Gastrocnemius medialis (tissue), 4 donors: ENCODE data around the gene UNC80. TPM values are rescaled to one million over a fixed set of nuclear protein-coding genes. Genes with fewer than 3 reads are reported as not detected.

Experiments
- ATAC-seq, 2 donors: fragments of 150-250 bp; one replicate each; pipeline ENCODE4 v1.9.1; 2016
- DNase-seq, 2 donors: peaks; one replicate each; pipeline ENCODE4 v3.0.0-alpha.2; 2019
- H3K27ac ChIP-seq, 4 donors: fragments of 200-600 bp; sonication (generic); 1 replicate in 1 of 4; 2 replicates in 3 of 4; pipeline ENCODE4 v1.5.1; 2016 to 2018; ENCODE audit warnings: mild to moderate bottlenecking in 2 of 4, moderate library complexity in 1 of 4
- H3K27me3 ChIP-seq, 3 donors: fragments of 200-600 bp; sonication (generic) in 2 of 3; 1 replicate in 1 of 3; 2 replicates in 2 of 3; pipeline versions ENCODE4 v1.5.1 to v1.6.0; 2016 to 2019; ENCODE audit warnings: mild to moderate bottlenecking in 1 of 3, moderate library complexity in 1 of 3
- H3K36me3 ChIP-seq, 2 donors: fragments of 200-600 bp; sonication (generic) in 1 of 2; one replicate each; pipeline ENCODE4 v1.5.1; 2017 to 2018
- H3K4me1 ChIP-seq, 2 donors: fragments of 200-600 bp; sonication (generic) in 1 of 2; one replicate each; pipeline ENCODE4 v1.5.1; 2016 to 2017; ENCODE audit warnings: mild to moderate bottlenecking in 2 of 2
- H3K4me3 ChIP-seq, 4 donors: fragments of 200-600 bp; sonication (generic) in 3 of 4; 1 replicate in 1 of 4; 2 replicates in 3 of 4; pipeline ENCODE4 v1.5.1; 2016 to 2019; ENCODE audit warnings: mild to moderate bottlenecking in 2 of 4
- H3K9me3 ChIP-seq, 3 donors: fragments of 200-600 bp; sonication (generic) in 2 of 3; 1 replicate in 1 of 3; 2 replicates in 2 of 3; pipeline ENCODE4 v1.5.1; 2016 to 2019
- CTCF ChIP-seq, 5 experiments: fragments of 450-650 bp in 3 of 5; fragments of 200-600 bp in 2 of 5; sonication (generic) in 2 of 5; IDR thresholded peaks in 4 of 5; conservative IDR thresholded peaks in 1 of 5; 1 replicate in 4 of 5; 2 replicates in 1 of 5; pipeline ENCODE4 v1.5.1; 2016 to 2019; ENCODE audit warnings: antibody characterized with exemption in 5 of 5, mild to moderate bottlenecking in 3 of 5, moderate library complexity in 3 of 5
- POLR2A ChIP-seq, 2 donors: fragments of 450-650 bp; IDR thresholded peaks; one replicate each; pipeline ENCODE4 v1.6.1; 2017; ENCODE audit warnings: antibody characterized with exemption in 2 of 2, mild to moderate bottlenecking in 2 of 2, moderate library complexity in 2 of 2
- in situ Hi-C, 4 donors: fragments of 200-750 bp; cut with MboI; loops; one replicate each; pipeline versions ENCODE4 v1.15.0 to v1.8.0; 2017; ENCODE audit warnings: low sequenced_read_pairs in 4 of 4
- intact Hi-C: fragments of 100-400 bp; cut with DNase I; formaldehyde crosslinking; loops from one replicate; pipeline ENCODE4 v1.15.1; 2023; ENCODE audit warnings: low total_unique reads
- total RNA-seq, 4 donors: library from RNA; depleted of rRNA; stranded (reverse); fragments of >200 nt; gene quantifications; one replicate each; pipeline versions ENCODE4 v1.1.0 to v1.2.3, GENCODE V29; 2016

Gene UNC80
- total RNA-seq, 4 donors from 2014 or later, result not detected

GRCh38 chr2:209988010-209988409 is 216.4 kb downstream of the UNC80 start:
- in situ Hi-C loops (loop anchor here in 1 of 4 donors (25.0 kb wide), 1 partner anchor 424 kb away; no protein-coding TSS in a partner anchor), intact Hi-C loops (no loop called here)
- no peak for DNase-seq
- TF ChIP-seq CTCF (IDR thresholded peaks at IDR 0.05 in 4 of 5, conservative IDR thresholded peaks at IDR 0.05 in 1 of 5), result no peak
- no peak for TF ChIP-seq POLR2A (IDR thresholded peaks at IDR 0.05)
- Histone ChIP-seq H3K9me3 (no peaks in the 10 kb centered on the region), H3K36me3 (no peaks in the 10 kb centered on the region), H3K4me1 (no peaks in the 10 kb centered on the region), H3K27me3 (no peaks in the 10 kb centered on the region), H3K4me3 (no peak overlapping the region), H3K27ac (no peak overlapping the region)
- ATAC-seq, result no peak

- intact Hi-C loops, result no loop called here
- no peak for DNase-seq
- in situ Hi-C loops, result loop anchor here in 1 of 4 donors (25.0 kb wide), 1 partner anchor 421 kb away; no protein-coding TSS in a partner anchor
- Histone ChIP-seq H3K9me3 (no peaks in the 10 kb centered on the region), H3K4me3 (no peak overlapping the region), H3K27me3 (no peaks in the 10 kb centered on the region), H3K4me1 (no peaks in the 10 kb centered on the region), H3K27ac (no peak overlapping the region), H3K36me3 (no peaks in the 10 kb centered on the region)
- no peak for ATAC-seq
- TF ChIP-seq POLR2A (IDR thresholded peaks at IDR 0.05), result no peak
- no peak for TF ChIP-seq CTCF (IDR thresholded peaks at IDR 0.05 in 4 of 5, conservative IDR thresholded peaks at IDR 0.05 in 1 of 5)
Observed at GRCh38 chr2:209990838-209991237, 219.2 kb downstream of the UNC80 start.

GRCh38 chr2:209993968-209994367 is 222.3 kb downstream of the UNC80 start:
- no peaks in the 10 kb centered on the region for H3K9me3 ChIP-seq
- no peak overlapping the region for H3K4me3 ChIP-seq
- TF ChIP-seq CTCF (IDR thresholded peaks at IDR 0.05 in 4 of 5, conservative IDR thresholded peaks at IDR 0.05 in 1 of 5) (no peak), POLR2A (IDR thresholded peaks at IDR 0.05) (no peak)
- ATAC-seq (no peak), DNase-seq (no peak)
- in situ Hi-C loops, result loop anchor here in 1 of 4 donors (25.0 kb wide), 1 partner anchor 418 kb away; no protein-coding TSS in a partner anchor
- no peaks in the 10 kb centered on the region for H3K36me3 ChIP-seq
- no peaks in the 10 kb centered on the region for H3K4me1 ChIP-seq
- H3K27ac ChIP-seq, result no peak overlapping the region
- intact Hi-C loops, result no loop called here
- no peaks in the 10 kb centered on the region for H3K27me3 ChIP-seq

GRCh38 chr2:209998596-209998995 is 227.0 kb downstream of the UNC80 start:
- Histone ChIP-seq H3K36me3 (no peaks in the 10 kb centered on the region), H3K4me3 (no peak overlapping the region), H3K27me3 (no peaks in the 10 kb centered on the region), H3K27ac (no peak overlapping the region), H3K4me1 (peaks cover 9 to 10% of the 10 kb centered on the region in 2 donors), H3K9me3 (no peaks in the 10 kb centered on the region)
- in situ Hi-C loops, result loop anchor here in 1 of 4 donors (25.0 kb wide), 1 partner anchor 414 kb away; no protein-coding TSS in a partner anchor
- ATAC-seq (no peak), DNase-seq (no peak)
- TF ChIP-seq CTCF (IDR thresholded peaks at IDR 0.05 in 4 of 5, conservative IDR thresholded peaks at IDR 0.05 in 1 of 5) (no peak), POLR2A (IDR thresholded peaks at IDR 0.05) (no peak)
- intact Hi-C loops, result no loop called here
